ENCODE data around the gene PARD3B.
A peak's percentile ranks its signal among the peaks of the same experiment; 100 is the strongest.

The PARD3B gene

GRCh38 chr2:205024822-205025518, 479.7 kb downstream of the PARD3B start:
- H3K4me3 Mint-ChIP-seq = no peak overlapping the region
- peaks cover 18% of the 10 kb centered on the region for H3K4me1 Mint-ChIP-seq
- H3K36me3 Mint-ChIP-seq (ENCODE audit: low read depth) = no peaks in the 10 kb centered on the region
- H3K27ac Mint-ChIP-seq = peak overlapping the region; percentile 17
- no peaks in the 10 kb centered on the region for H3K27me3 Mint-ChIP-seq
- ATAC-seq (peak; percentile 96), DNase-seq (peak; percentile 23)
- H3K9me3 Mint-ChIP-seq = peaks cover 3% of the 10 kb centered on the region

- H3K9me3 Mint-ChIP-seq = no peaks in the 10 kb centered on the region
- H3K27me3 Mint-ChIP-seq = no peaks in the 10 kb centered on the region
- H3K4me1 Mint-ChIP-seq = peaks cover 18% of the 10 kb centered on the region
- DNase-seq (no peak), ATAC-seq (no peak)
- no peak overlapping the region for H3K4me3 Mint-ChIP-seq
- peak overlapping the region; percentile 17 for H3K27ac Mint-ChIP-seq
- no peaks in the 10 kb centered on the region for H3K36me3 Mint-ChIP-seq (ENCODE audit: low read depth)
Measured at GRCh38 chr2:205025580-205026240, 480.4 kb downstream of the PARD3B start.

DNA sequence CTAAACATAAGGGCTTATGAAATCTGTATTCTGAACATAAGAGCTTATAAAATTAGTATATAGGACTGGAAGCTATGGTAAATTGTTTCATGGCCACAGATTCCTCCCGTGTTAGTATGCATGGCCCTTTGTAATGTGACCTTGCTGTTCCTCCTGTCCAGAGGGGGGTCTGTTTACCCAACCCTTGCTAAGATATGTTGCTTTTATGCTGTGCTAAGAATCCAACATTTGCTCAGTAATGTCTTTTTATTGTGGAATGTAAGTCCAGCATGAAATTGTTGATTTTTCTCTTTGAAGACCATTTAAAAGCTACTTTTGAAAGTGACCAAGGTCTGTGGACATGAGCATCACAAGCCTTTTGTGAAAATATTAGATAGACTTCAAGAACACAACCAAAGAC, 485.4 kb downstream of the PARD3B start:
- Mint-ChIP-seq H3K36me3 (ENCODE audit: low read depth) (no peaks in the 10 kb centered on the region), H3K27ac (no peak overlapping the region), H3K27me3 (no peaks in the 10 kb centered on the region), H3K4me3 (no peak overlapping the region), H3K9me3 (no peaks in the 10 kb centered on the region), H3K4me1 (peaks cover 14% of the 10 kb centered on the region)
- ATAC-seq (no peak), DNase-seq (no peak)

DNA sequence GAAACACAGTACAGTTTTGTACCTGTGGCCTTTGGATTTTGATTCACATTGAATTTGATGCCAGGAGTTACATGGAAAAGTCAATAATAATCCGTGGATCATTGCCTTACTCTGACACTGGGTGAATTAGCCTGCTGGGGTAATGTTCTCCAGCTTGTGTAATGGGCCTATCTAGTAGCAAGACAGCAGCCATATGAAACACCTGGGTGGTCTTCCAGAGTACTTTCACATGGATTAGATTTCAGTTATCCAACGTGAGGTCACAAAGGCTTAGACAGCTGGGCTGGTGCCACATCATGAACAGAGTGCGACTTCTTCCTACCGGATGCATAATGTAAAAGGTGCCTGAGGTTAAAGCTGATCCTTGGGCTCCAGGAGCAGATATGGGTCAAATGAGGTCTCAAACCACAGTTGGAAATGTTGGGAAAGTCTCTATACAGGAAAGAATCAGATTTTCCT, 486.8 kb downstream of the PARD3B start:
- Mint-ChIP-seq H3K27ac (no peak overlapping the region), H3K4me3 (no peak overlapping the region), H3K4me1 (peaks cover 7% of the 10 kb centered on the region), H3K36me3 (ENCODE audit: low read depth) (no peaks in the 10 kb centered on the region), H3K9me3 (no peaks in the 10 kb centered on the region), H3K27me3 (no peaks in the 10 kb centered on the region)
- no peak for DNase-seq
- ATAC-seq = no peak

DNA sequence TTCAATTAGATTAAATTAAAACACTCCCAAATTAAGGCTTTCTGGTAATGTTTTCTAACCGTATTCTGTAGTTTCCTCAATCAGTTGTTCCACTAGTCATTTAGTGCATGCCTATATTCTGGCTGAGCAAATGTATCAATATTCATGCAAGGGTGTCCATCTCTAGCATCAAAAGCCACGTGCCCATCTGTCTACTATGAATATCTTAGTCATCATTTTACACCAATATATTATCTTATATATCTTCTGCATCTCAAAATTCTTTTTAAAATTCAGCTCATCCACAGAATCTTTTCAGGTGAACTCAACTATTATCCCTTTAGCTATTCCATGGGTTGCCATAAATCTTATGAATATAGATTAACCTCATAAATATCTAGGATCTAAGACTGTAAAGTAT, 488.2 kb downstream of the PARD3B start:
- ATAC-seq = no peak
- Mint-ChIP-seq H3K27ac (no peak overlapping the region), H3K27me3 (no peaks in the 10 kb centered on the region), H3K4me3 (no peak overlapping the region), H3K36me3 (ENCODE audit: low read depth) (no peaks in the 10 kb centered on the region), H3K9me3 (no peaks in the 10 kb centered on the region), H3K4me1 (peaks cover 7% of the 10 kb centered on the region)
- no peak for DNase-seq

DNA sequence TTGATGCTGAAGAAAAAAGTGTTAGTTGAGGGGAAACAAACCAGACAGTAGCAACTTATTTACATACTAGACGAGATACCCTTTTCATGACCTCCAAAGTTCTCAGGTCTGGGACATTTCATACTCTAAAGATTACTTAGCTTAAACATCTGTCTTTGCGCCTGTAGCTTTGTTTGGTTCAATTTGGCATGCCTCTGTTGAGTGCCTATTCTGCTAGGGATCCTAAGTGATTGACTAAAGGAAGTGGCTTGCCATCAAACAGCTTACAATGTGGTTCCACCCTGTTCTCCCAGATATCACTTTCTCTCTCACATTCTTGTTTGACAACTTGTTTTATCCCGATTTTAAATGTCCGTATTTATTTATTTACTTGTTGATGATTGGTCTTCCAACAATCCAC, 488.8 kb downstream of the PARD3B start:
- H3K4me3 Mint-ChIP-seq = no peak overlapping the region
- no peaks in the 10 kb centered on the region for H3K27me3 Mint-ChIP-seq
- H3K4me1 Mint-ChIP-seq = peaks cover 7% of the 10 kb centered on the region
- DNase-seq = no peak
- H3K9me3 Mint-ChIP-seq = no peaks in the 10 kb centered on the region
- H3K36me3 Mint-ChIP-seq (ENCODE audit: low read depth) = no peaks in the 10 kb centered on the region
- ATAC-seq = no peak
- H3K27ac Mint-ChIP-seq = no peak overlapping the region

DNA sequence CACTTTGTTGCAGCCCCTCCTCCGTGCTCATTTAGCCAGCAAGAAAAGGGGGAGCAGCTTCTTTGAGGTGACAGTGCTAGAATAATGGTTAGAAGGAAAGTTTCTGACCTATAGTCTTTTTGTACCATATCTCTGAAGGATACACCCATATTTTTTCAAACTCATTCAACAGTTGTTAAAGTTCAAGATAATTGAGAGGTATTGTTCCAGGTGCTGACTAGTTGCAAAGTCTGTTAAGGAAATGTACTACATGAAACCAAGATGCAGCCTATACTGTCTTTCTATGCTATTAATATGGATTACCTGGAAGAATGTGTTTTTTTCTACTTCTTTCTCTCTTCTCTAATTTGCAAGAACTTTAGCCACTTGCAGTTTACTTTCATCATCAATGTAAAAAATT, 495.0 kb downstream of the PARD3B start:
- Mint-ChIP-seq H3K27ac (no peak overlapping the region), H3K4me3 (no peak overlapping the region), H3K36me3 (ENCODE audit: low read depth) (no peaks in the 10 kb centered on the region), H3K9me3 (peaks cover 4% of the 10 kb centered on the region), H3K4me1 (no peaks in the 10 kb centered on the region), H3K27me3 (no peaks in the 10 kb centered on the region)
- no peak for ATAC-seq
- DNase-seq = no peak

GRCh38 chr2:205041472-205042130, 496.3 kb downstream of the PARD3B start:
- no peak for ATAC-seq
- Mint-ChIP-seq H3K4me3 (no peak overlapping the region), H3K36me3 (ENCODE audit: low read depth) (no peaks in the 10 kb centered on the region), H3K4me1 (no peaks in the 10 kb centered on the region), H3K27me3 (no peaks in the 10 kb centered on the region), H3K9me3 (peaks cover 4% of the 10 kb centered on the region), H3K27ac (no peak overlapping the region)
- no peak for DNase-seq

DNA sequence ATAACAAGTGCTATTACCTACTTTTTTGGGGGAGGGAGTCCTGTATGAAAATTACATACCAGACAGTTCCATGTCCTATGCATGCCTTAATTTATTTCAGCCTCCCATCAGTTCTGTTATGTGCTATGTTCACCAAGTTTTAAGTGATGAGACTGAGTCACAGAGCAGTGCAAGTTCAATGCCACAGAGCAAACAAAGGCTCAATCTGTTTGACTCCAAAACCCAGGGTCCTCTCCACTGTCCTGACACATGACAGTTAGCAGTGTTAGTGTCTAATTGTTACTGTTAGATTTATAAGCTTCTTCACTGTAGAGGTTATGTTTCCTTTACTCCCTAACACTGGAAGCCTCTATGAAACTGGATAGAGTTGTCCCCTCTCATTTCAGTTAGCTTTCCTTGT, 498.0 kb downstream of the PARD3B start:
- Mint-ChIP-seq H3K4me3 (no peak overlapping the region), H3K27ac (no peak overlapping the region), H3K4me1 (no peaks in the 10 kb centered on the region), H3K9me3 (peaks cover 10% of the 10 kb centered on the region), H3K27me3 (no peaks in the 10 kb centered on the region), H3K36me3 (ENCODE audit: low read depth) (no peaks in the 10 kb centered on the region)
- no peak for ATAC-seq
- DNase-seq = no peak

- no peak for ATAC-seq
- H3K4me3 Mint-ChIP-seq = no peak overlapping the region
- peaks cover 4% of the 10 kb centered on the region for H3K36me3 Mint-ChIP-seq (ENCODE audit: low read depth)
- no peak for DNase-seq
- H3K27me3 Mint-ChIP-seq = no peaks in the 10 kb centered on the region
- H3K4me1 Mint-ChIP-seq = no peaks in the 10 kb centered on the region
- H3K27ac Mint-ChIP-seq = no peak overlapping the region
- H3K9me3 Mint-ChIP-seq = peaks cover 23% of the 10 kb centered on the region
Measured at GRCh38 chr2:205045706-205046105, 500.4 kb downstream of the PARD3B start.

DNA sequence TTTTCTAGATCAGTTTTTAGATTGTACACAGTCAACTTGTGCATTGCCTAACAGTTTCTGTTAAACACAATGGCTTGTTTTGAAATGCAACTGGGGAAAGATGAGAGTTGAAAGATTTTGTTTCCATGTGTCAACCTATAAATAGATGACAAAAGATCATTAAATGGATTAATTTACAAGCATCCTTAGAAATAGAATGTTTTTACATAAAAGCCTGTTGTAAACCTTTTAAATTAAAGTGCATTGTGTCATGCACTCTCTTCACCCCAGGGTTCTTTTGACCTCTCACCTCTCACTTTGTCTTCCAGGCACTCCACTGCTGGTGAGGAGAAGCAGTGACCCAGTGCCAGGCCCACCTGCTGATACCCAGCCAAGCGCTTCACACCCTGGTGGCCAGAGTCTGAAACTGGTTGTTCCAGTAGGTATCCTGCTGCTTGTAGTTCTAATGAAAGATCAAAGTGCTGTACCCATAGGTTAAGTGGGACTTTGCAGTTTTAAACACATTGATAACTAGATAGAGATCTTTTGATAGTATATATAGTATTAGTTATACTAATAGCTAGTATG, 502.1 kb downstream of the PARD3B start:
- Mint-ChIP-seq H3K4me1 (peaks cover 5% of the 10 kb centered on the region), H3K9me3 (peaks cover 23% of the 10 kb centered on the region), H3K27ac (no peak overlapping the region), H3K4me3 (no peak overlapping the region), H3K27me3 (no peaks in the 10 kb centered on the region), H3K36me3 (ENCODE audit: low read depth) (peaks cover 4% of the 10 kb centered on the region)
- DNase-seq (no peak), ATAC-seq (no peak)

GRCh38 chr2:205051417-205051816, 506.1 kb downstream of the PARD3B start:
- peaks cover 5% of the 10 kb centered on the region for H3K4me1 Mint-ChIP-seq
- ATAC-seq = no peak
- H3K9me3 Mint-ChIP-seq = peaks cover 18% of the 10 kb centered on the region
- no peaks in the 10 kb centered on the region for H3K27me3 Mint-ChIP-seq
- no peak overlapping the region for H3K27ac Mint-ChIP-seq
- H3K36me3 Mint-ChIP-seq (ENCODE audit: low read depth) = peaks cover 4% of the 10 kb centered on the region
- DNase-seq = no peak
- no peak overlapping the region for H3K4me3 Mint-ChIP-seq

DNA sequence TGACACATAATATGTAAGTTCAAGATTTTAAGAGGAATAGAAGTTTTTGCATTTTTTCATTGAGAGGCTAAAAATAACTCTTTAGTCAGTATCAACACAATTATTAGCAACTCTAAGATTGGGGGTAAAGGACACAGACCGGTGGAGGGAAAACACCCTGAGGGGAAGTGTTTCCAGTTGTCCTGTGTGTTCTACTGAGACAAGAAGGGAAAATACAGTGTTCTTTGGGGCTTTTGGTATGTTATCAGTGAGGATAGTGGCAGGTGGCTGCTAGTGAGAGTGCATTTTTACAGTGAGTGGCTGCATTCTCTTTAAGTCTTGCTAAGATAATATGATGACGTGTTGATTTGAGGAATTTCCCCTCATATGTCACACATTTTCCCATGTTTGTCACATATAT, 507.5 kb downstream of the PARD3B start:
- Mint-ChIP-seq H3K27me3 (no peaks in the 10 kb centered on the region), H3K27ac (no peak overlapping the region), H3K4me3 (no peak overlapping the region), H3K9me3 (peaks cover 18% of the 10 kb centered on the region), H3K4me1 (peaks cover 5% of the 10 kb centered on the region), H3K36me3 (ENCODE audit: low read depth) (peaks cover 4% of the 10 kb centered on the region)
- DNase-seq = no peak
- no peak for ATAC-seq

DNA sequence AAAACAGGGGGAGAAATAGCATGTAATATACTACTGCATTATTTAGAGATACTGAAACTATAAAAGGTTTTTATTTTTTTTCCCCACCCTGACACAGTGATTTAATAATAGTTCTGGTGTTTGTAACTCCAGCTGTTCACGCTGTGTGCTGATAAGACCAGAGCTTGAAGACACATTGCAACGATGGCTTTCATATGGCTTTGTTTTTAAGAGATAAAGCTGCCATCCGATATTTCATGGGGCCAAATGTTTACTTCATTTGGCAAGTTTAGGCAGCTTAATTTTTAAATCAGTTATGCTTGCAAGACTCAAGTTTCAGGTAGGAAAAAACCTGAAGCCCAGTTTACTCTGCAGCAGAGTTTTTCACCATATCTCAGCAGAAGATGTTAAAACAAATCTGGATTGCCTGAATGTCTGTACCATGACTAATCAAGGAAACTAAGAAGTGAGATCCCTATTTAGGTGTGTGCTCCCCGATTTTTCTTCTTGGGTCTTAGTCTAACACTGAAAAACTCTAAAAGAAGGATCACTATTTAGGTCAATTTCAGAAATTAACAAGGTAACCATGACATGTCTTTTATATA, 508.6 kb downstream of the PARD3B start:
- peaks cover 5% of the 10 kb centered on the region for H3K4me1 Mint-ChIP-seq
- peaks cover 12% of the 10 kb centered on the region for H3K9me3 Mint-ChIP-seq
- ATAC-seq (no peak), DNase-seq (no peak)
- H3K4me3 Mint-ChIP-seq = no peak overlapping the region
- no peak overlapping the region for H3K27ac Mint-ChIP-seq
- peaks cover 4% of the 10 kb centered on the region for H3K36me3 Mint-ChIP-seq (ENCODE audit: low read depth)
- no peaks in the 10 kb centered on the region for H3K27me3 Mint-ChIP-seq

All from activated naive CD8-positive, alpha-beta T cell treated with anti-CD3 and anti-CD28 coated beads, Interleukin-2, amount 50 U/mL, for 24 hours (primary cell).